T-cell (primary cell): ENCODE measurements around the gene SRRM3. TPM values are rescaled to one million over a fixed set of nuclear protein-coding genes. Genes with fewer than 3 reads are reported as not detected.

Experiments used
- ATAC-seq, 4 experiments: fragments of 200-7000 bp in 3 of 4; fragments of 150-1000 bp in 1 of 4; cut with Tn5 transposase; replicated peaks in 1 of 4; 1 replicate in 3 of 4; 2 replicates in 1 of 4; pipeline ENCODE4 v1.10.0; 2021; ENCODE audit warnings: moderate library complexity in 3 of 4, mild to moderate bottlenecking in 2 of 4, moderate number of reproducible peaks in 1 of 4
- CTCF ChIA-PET, 2 donors: fragments of 300-600 bp; sonication (Branson Sonifier 250); formaldehyde crosslinking; loops; one replicate each; lab custom pipeline; 2022; ENCODE audit warnings: antibody characterized with exemption in 2 of 2; lab: Charles Lee
- POLR2A ChIA-PET, 2 donors: fragments of 300-600 bp; sonication (Branson Sonifier 250); formaldehyde crosslinking; loops; one replicate each; lab custom pipeline; 2022; ENCODE audit warnings: antibody characterized with exemption in 2 of 2; lab: Charles Lee
- DNase-seq, 35 experiments: peaks; one replicate each; pipeline versions ENCODE4 v3.0.0 to v3.0.0-alpha.2; 2013 to 2023
- H3K27ac ChIP-seq: one replicate; pipeline ENCODE4 v1.5.1; 2013; ENCODE audit warnings: low read length
- H3K27me3 ChIP-seq, 2 experiments: replicated peaks in 1 of 2; 1 replicate in 1 of 2; 2 replicates in 1 of 2; pipeline versions ENCODE4 v1.6.1 to v1.7.0; 2013; ENCODE audit warnings: low read length in 1 of 2, mixed read lengths in 1 of 2; ENCODE audit not compliant: control insufficient read depth in 2 of 2, insufficient read depth in 2 of 2; ENCODE audit errors: extremely low read depth in 1 of 2
- H3K36me3 ChIP-seq, 2 donors: 1 replicate in 1 of 2; 2 replicates in 1 of 2; pipeline versions ENCODE4 v1.6.1 to v1.7.0; 2013; ENCODE audit warnings: low read length in 1 of 2; ENCODE audit not compliant: control insufficient read depth in 2 of 2, insufficient read depth in 1 of 2; ENCODE audit errors: extremely low read depth in 1 of 2
- H3K4me1 ChIP-seq, 2 experiments: 1 replicate in 1 of 2; 2 replicates in 1 of 2; pipeline versions ENCODE4 v1.6.1 to v1.7.0; 2013; ENCODE audit warnings: low read length in 2 of 2, mixed read lengths in 1 of 2; ENCODE audit not compliant: insufficient read depth in 2 of 2, control insufficient read depth in 1 of 2; ENCODE audit errors: extremely low read depth in 1 of 2
- H3K4me3 ChIP-seq, 2 donors: 1 replicate in 1 of 2; 2 replicates in 1 of 2; pipeline versions ENCODE4 v1.5.1 to v1.7.0; 2013; ENCODE audit warnings: mild to moderate bottlenecking in 2 of 2, low read length in 1 of 2, moderate library complexity in 1 of 2; ENCODE audit not compliant: control insufficient read depth in 1 of 2; ENCODE audit errors: extremely low read depth in 1 of 2
- H3K9me3 ChIP-seq: 2 replicates; pipeline ENCODE4 v1.7.0; 2013
- H3K27ac Mint-ChIP-seq, 2 donors: one replicate each; pipeline ENCODE4 v1.8.0; 2020 to 2021; ENCODE audit warnings: mild to moderate bottlenecking in 2 of 2, mixed read lengths in 2 of 2
- H3K27me3 Mint-ChIP-seq, 2 donors: one replicate each; pipeline ENCODE4 v1.8.0; 2021 to 2022; ENCODE audit warnings: mixed read lengths in 2 of 2
- H3K36me3 Mint-ChIP-seq: one replicate; pipeline ENCODE4 v1.8.0; 2021; ENCODE audit warnings: mixed read lengths
- H3K4me1 Mint-ChIP-seq, 3 donors: one replicate each; pipeline ENCODE4 v1.8.0; 2020 to 2022; ENCODE audit warnings: mixed read lengths in 3 of 3, mild to moderate bottlenecking in 1 of 3
- H3K4me3 Mint-ChIP-seq, 3 donors: one replicate each; pipeline ENCODE4 v1.8.0; 2020 to 2022; ENCODE audit warnings: mild to moderate bottlenecking in 3 of 3, mixed read lengths in 3 of 3, moderate library complexity in 3 of 3
- H3K9me3 Mint-ChIP-seq, 3 donors: one replicate each; pipeline ENCODE4 v1.8.0; 2020 to 2022; ENCODE audit warnings: mixed read lengths in 3 of 3
- WGBS: methylation state at CpG from one replicate; pipeline ENCODE4 v1.1.5; 2013; ENCODE audit warnings: missing lambda C conversion rate; ENCODE audit not compliant: insufficient coverage; 5-methylcytosine and 5-hydroxymethylcytosine counted together
- total RNA-seq, 35 experiments: library from RNA in 6 of 35; stranded (reverse) in 6 of 35; fragments of 120-200 nt in 1 of 35; gene quantifications; one replicate each; pipeline versions ENCODE4 v1.2.1 to v1.2.4 and lab custom pipeline; 2013 to 2026

SRRM3 gene
- total RNA-seq, 5 donors from 2014 or later (not counting 1 experiment from before 2014, with no cell fraction given): not detected

DNA sequence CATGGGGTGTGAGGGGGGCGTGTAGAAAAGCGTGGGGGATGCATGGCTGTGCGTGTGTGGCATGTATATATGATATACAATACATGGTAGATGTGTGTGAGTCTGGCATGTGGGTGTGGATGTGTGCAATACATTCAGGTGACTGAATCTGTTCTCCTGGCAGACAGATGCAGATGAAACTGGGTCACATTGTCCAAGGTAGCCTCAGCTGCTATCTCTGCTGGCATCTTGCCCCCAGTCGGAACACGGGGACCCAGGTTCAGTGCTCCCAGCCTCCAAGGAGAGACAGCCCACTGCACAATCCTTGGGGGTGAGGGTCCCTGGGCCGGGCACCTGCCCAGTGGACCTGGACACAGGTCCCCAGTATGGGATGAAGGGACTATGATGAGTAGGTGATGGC lies 12.4 kb upstream of the SRRM3 start:
- ATAC-seq (no peak), DNase-seq (no peak)
- Histone ChIP-seq H3K36me3 (no peaks in the 10 kb centered on the region), H3K4me3 (no peak overlapping the region), H3K27me3 (peaks cover 0 to 42% of the 10 kb centered on the region in 2 experiments), H3K27ac (no peak overlapping the region), H3K9me3 (no peaks in the 10 kb centered on the region), H3K4me1 (no peaks in the 10 kb centered on the region)
- Mint-ChIP-seq H3K36me3 (no peaks in the 10 kb centered on the region), H3K4me3 (no peak overlapping the region), H3K9me3 (no peaks in the 10 kb centered on the region), H3K4me1 (no peaks in the 10 kb centered on the region), H3K27ac (no peak overlapping the region), H3K27me3 (peaks cover 14 to 15% of the 10 kb centered on the region in 2 donors)
- WGBS: 100% methylated on average over 3 of the region's 6 CpGs
- CTCF ChIA-PET: no interaction called here
- POLR2A ChIA-PET: no interaction called here

DNA sequence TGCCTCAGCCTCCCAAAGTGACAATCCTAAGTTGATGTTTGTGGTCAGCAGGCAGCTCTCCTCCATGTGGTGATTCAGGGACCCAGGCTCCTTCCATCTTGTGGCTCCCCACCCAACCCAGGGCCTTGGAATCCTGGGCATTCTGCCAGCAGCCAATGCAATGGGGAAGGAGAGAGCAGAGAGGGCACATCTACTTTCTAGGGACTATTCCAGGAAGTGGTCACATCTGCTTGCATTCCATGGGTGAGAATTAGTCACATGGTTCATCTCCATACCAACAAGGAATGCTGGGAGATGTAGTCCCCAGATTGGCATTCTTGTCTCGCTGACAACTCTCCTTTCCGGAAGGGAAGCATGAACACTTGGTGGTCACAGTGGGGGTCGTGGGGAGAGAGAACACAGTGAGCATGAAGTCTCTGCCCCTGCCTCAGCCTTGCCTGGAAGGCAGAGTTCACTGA lies 9.9 kb upstream of the SRRM3 start:
- H3K36me3 ChIP-seq: no peaks in the 10 kb centered on the region
- H3K9me3 ChIP-seq: no peaks in the 10 kb centered on the region
- H3K27me3 Mint-ChIP-seq: peaks cover 21 to 25% of the 10 kb centered on the region in 2 donors
- no peak overlapping the region for H3K27ac ChIP-seq
- H3K4me3 ChIP-seq: no peak overlapping the region
- H3K27ac Mint-ChIP-seq: no peak overlapping the region
- no peaks in the 10 kb centered on the region for H3K4me1 Mint-ChIP-seq
- H3K4me1 ChIP-seq: no peaks in the 10 kb centered on the region
- H3K36me3 Mint-ChIP-seq: no peaks in the 10 kb centered on the region
- H3K4me3 Mint-ChIP-seq: no peak overlapping the region
- no peaks in the 10 kb centered on the region for H3K9me3 Mint-ChIP-seq
- peaks cover 0 to 38% of the 10 kb centered on the region in 2 experiments for H3K27me3 ChIP-seq
- DNase-seq: no peak
- no peak for ATAC-seq
- ChIA-PET POLR2A (no interaction called here), CTCF (no interaction called here)
- WGBS: 40% methylated on average over 1 of the region's 3 CpGs

DNA sequence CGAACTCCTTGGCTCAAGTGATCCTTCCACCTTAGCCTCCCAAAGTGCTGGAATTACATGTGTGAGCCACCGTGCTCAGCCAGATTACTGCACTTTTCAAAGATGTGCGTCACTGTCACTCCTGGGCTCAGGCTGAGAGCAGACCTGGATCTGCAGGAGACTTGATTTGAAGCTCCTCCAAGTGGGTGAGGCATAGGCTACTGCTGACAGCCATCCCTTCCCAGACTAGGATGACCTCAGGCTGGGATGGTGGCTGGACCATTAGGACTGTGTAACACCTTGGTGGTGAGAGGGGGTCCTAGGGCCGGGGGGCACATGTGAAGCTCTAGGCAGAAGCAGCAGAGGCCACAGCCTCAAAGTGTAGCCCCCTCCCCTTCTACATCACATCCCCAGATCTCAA lies 8.2 kb upstream of the SRRM3 start:
- 89% methylated on average over 1 of the region's 4 CpGs for WGBS
- no peaks in the 10 kb centered on the region for H3K4me1 Mint-ChIP-seq

DNA sequence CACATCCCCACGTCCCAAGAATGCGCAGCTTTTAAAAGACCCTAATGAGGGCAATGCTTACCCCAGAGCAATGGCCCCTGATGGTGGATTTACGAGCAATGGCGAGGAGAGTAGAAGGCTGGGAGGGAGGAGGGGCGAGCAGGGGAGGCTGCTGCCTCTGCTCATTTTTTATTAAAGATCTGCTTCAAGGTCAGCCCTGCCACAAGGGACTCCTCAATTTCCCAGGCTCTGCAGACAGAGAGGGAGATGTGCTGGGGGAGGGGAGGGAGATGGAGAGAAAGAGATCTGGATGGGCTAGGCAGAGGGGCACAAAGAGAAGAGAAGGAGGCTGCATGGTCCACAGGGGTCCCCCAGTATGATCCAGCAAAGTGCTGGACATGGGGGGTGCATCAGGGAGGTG lies 7.8 kb upstream of the SRRM3 start:
- POLR2A ChIA-PET: no interaction called here
- H3K27ac Mint-ChIP-seq: no peak overlapping the region
- Histone ChIP-seq H3K27ac (no peak overlapping the region), H3K9me3 (no peaks in the 10 kb centered on the region), H3K27me3 (peaks cover 0 to 48% of the 10 kb centered on the region in 2 experiments), H3K4me3 (no peak overlapping the region), H3K4me1 (no peaks in the 10 kb centered on the region), H3K36me3 (no peaks in the 10 kb centered on the region)
- H3K9me3 Mint-ChIP-seq: no peaks in the 10 kb centered on the region
- no CpG with 5 or more reads among the region's 5 CpGs for WGBS
- no peaks in the 10 kb centered on the region for H3K4me1 Mint-ChIP-seq
- H3K4me3 Mint-ChIP-seq: no peak overlapping the region
- ATAC-seq (no peak), DNase-seq (no peak)
- H3K27me3 Mint-ChIP-seq: peaks cover 23 to 26% of the 10 kb centered on the region in 2 donors
- H3K36me3 Mint-ChIP-seq: no peaks in the 10 kb centered on the region
- CTCF ChIA-PET: interaction anchor here in 1 of 2 donors (0.6 kb wide), 1 partner anchor 71 kb away, joined by 3 read pairs; no protein-coding TSS in a partner anchor

More for the DNA sequence above, 8.2 kb upstream of the SRRM3 start:
- Histone ChIP-seq H3K4me1 (no peaks in the 10 kb centered on the region), H3K9me3 (no peaks in the 10 kb centered on the region), H3K4me3 (no peak overlapping the region), H3K27ac (no peak overlapping the region), H3K27me3 (peaks cover 0 to 45% of the 10 kb centered on the region in 2 experiments), H3K36me3 (no peaks in the 10 kb centered on the region)
- DNase-seq (no peak), ATAC-seq (no peak)
- Mint-ChIP-seq H3K27ac (no peak overlapping the region), H3K9me3 (no peaks in the 10 kb centered on the region), H3K4me3 (no peak overlapping the region), H3K36me3 (no peaks in the 10 kb centered on the region), H3K27me3 (peaks cover 23 to 26% of the 10 kb centered on the region in 2 donors)
- POLR2A ChIA-PET: no interaction called here
- CTCF ChIA-PET: interaction anchor here in 1 of 2 donors (0.6 kb wide), 1 partner anchor 71 kb away, joined by 3 read pairs; no protein-coding TSS in a partner anchor

DNA sequence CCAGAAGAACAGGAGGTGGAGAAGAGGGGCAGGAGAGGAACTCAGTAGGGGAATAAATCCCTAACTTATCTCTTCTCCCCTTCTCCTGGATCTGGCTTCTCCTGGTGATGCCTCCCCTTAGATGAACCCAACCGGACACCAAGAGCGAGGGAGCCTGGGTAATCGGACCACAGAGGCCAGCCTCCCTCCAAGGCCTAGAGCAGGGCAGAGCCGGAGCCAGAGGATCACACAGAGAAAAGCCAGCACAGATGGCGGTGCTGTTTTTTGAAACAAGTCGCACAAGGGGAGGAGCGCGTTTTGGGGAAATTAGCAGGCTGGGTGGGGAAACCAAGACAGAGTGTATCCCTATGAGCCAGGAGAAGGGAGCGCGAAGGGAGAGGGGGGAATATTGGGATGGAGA lies 4.9 kb upstream of the SRRM3 start:
- ATAC-seq (no peak), DNase-seq (no peak)
- Mint-ChIP-seq H3K27me3 (peaks cover 23 to 36% of the 10 kb centered on the region in 2 donors), H3K27ac (no peak overlapping the region), H3K4me3 (no peak overlapping the region), H3K36me3 (no peaks in the 10 kb centered on the region), H3K4me1 (no peaks in the 10 kb centered on the region), H3K9me3 (no peaks in the 10 kb centered on the region)
- CTCF ChIA-PET: interaction anchor here in 1 of 2 donors (0.6 kb wide), 1 partner anchor 42 kb away, joined by 9 read pairs; no protein-coding TSS in a partner anchor
- POLR2A ChIA-PET: no interaction called here
- Histone ChIP-seq H3K27me3 (peaks cover 0 to 61% of the 10 kb centered on the region in 2 experiments), H3K9me3 (no peaks in the 10 kb centered on the region), H3K27ac (no peak overlapping the region), H3K4me3 (no peak overlapping the region), H3K36me3 (no peaks in the 10 kb centered on the region), H3K4me1 (peaks cover 0 to 4% of the 10 kb centered on the region in 2 experiments)
- WGBS: 94% methylated on average over 9 of the region's 10 CpGs

DNA sequence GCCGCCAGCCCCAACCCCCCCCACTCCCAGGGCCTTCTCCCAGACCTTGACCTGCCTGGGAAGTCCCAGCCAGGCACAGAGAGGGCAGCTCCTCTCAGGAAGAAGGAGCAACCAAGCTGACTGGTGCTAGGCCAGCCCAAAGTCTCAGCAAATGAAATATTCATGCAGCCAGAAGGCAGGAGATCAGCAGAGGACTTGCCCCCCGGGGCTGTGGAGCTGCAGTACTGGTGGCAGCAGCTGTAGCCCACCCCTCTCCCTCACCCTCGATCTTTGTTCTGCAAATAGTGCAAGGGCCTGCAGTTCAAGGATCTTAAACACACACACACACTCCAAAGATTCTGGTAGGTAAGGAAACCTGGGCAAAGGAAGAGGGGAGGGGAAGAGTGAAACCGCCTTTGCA lies 3.5 kb upstream of the SRRM3 start:
- H3K4me1 Mint-ChIP-seq: peaks cover 0 to 1% (median 0%) of the 10 kb centered on the region in 3 donors
- H3K9me3 ChIP-seq: no peaks in the 10 kb centered on the region
- H3K36me3 Mint-ChIP-seq: no peaks in the 10 kb centered on the region
- DNase-seq (no peak), ATAC-seq (no peak)
- no peak overlapping the region for H3K4me3 Mint-ChIP-seq
- peaks cover 25 to 38% of the 10 kb centered on the region in 2 donors for H3K27me3 Mint-ChIP-seq
- ChIA-PET CTCF (interaction anchor here (0.6 to 0.8 kb wide), 2 partner anchors 9 to 11 kb away, joined by 3 to 4 read pairs; no protein-coding TSS in a partner anchor), POLR2A (interaction anchor here in 1 of 2 donors (0.6 kb wide), 1 partner anchor 12 kb away, joined by 3 read pairs; no protein-coding TSS in a partner anchor)
- H3K36me3 ChIP-seq: no peaks in the 10 kb centered on the region
- H3K9me3 Mint-ChIP-seq: peaks cover 0 to 2% (median 0%) of the 10 kb centered on the region in 3 donors
- H3K4me1 ChIP-seq: peaks cover 0 to 8% of the 10 kb centered on the region in 2 experiments
- no peak overlapping the region for H3K27ac Mint-ChIP-seq
- H3K27ac ChIP-seq: no peak overlapping the region
- peaks cover 0 to 65% of the 10 kb centered on the region in 2 experiments for H3K27me3 ChIP-seq
- H3K4me3 ChIP-seq: no peak overlapping the region
- 25% methylated on average over 1 of the region's 4 CpGs for WGBS
